Measurements from ENCODE around the gene RNASE8. TPM values are rescaled to one million over a fixed set of nuclear protein-coding genes. Genes with fewer than 3 reads are reported as not detected.

RNASE8 gene
- total and polyA plus RNA-seq, 7 donors, result not detected

- intact Hi-C loops (cut with DNase I), result loop anchor here (10.0 kb wide), 1 partner anchor 55 kb away; no protein-coding TSS in a partner anchor
- Histone ChIP-seq H3K4me1 (peaks cover 0 to 9% (median 4%) of the 10 kb centered on the region in 4 donors), H3K36me3 (no peaks in the 10 kb centered on the region), H3K9me3 (no peaks in the 10 kb centered on the region), H3K4me3 (no peak overlapping the region), H3K27ac (peak overlapping the region in 1 of 4 donors; percentile 7), H3K27me3 (no peaks in the 10 kb centered on the region)
- TF ChIP-seq EP300 (IDR thresholded peaks at IDR 0.05) (no peak), POLR2AphosphoS5 (IDR thresholded peaks at IDR 0.05) (no peak), POLR2A (IDR thresholded peaks at IDR 0.05) (no peak), CTCF (IDR thresholded peaks at IDR 0.05) (no peak)
- no peak for DNase-seq
- WGBS, 2 donors, result 47 to 68% methylated on average over 8 of the region's 8 CpGs
Observed at GRCh38 chr14:21059842-21060613, 2.4 kb downstream of the RNASE8 start.

- Histone ChIP-seq H3K27ac (peak overlapping the region in 1 of 4 donors; percentile 7), H3K9me3 (no peaks in the 10 kb centered on the region), H3K4me1 (peaks cover 0 to 9% (median 4%) of the 10 kb centered on the region in 4 donors), H3K4me3 (no peak overlapping the region), H3K27me3 (no peaks in the 10 kb centered on the region), H3K36me3 (no peaks in the 10 kb centered on the region)
- intact Hi-C loops (cut with DNase I), result no loop called here
- DNase-seq, result no peak
- 32 to 71% methylated on average over 13 of the region's 13 CpGs for WGBS, 2 donors
- TF ChIP-seq EP300 (IDR thresholded peaks at IDR 0.05) (no peak), POLR2A (IDR thresholded peaks at IDR 0.05) (no peak), CTCF (IDR thresholded peaks at IDR 0.05) (no peak), POLR2AphosphoS5 (IDR thresholded peaks at IDR 0.05) (no peak)
Observed at GRCh38 chr14:21060614-21061346, 3.2 kb downstream of the RNASE8 start.

GRCh38 chr14:21061347-21061668 is 3.7 kb downstream of the RNASE8 start:
- intact Hi-C loops (cut with DNase I), result no loop called here
- H3K27me3 ChIP-seq, result no peaks in the 10 kb centered on the region
- TF ChIP-seq POLR2AphosphoS5 (IDR thresholded peaks at IDR 0.05) (no peak), EP300 (IDR thresholded peaks at IDR 0.05) (no peak), CTCF (IDR thresholded peaks at IDR 0.05) (no peak), POLR2A (IDR thresholded peaks at IDR 0.05) (no peak)
- H3K27ac ChIP-seq, result no peak overlapping the region
- no peak for DNase-seq
- no peak overlapping the region for H3K4me3 ChIP-seq
- peaks cover 0 to 9% (median 4%) of the 10 kb centered on the region in 4 donors for H3K4me1 ChIP-seq
- no peaks in the 10 kb centered on the region for H3K9me3 ChIP-seq
- 50 to 73% methylated on average over 3 of the region's 3 CpGs for WGBS, 2 donors
- no peaks in the 10 kb centered on the region for H3K36me3 ChIP-seq

GRCh38 chr14:21063479-21063878 is 5.9 kb downstream of the RNASE8 start:
- Histone ChIP-seq H3K27me3 (no peaks in the 10 kb centered on the region), H3K4me1 (peaks cover 0 to 13% (median 4%) of the 10 kb centered on the region in 4 donors), H3K9me3 (no peaks in the 10 kb centered on the region), H3K4me3 (no peak overlapping the region), H3K27ac (peak overlapping the region in 1 of 4 donors; percentile 13), H3K36me3 (no peaks in the 10 kb centered on the region)
- intact Hi-C loops (cut with DNase I), result no loop called here
- WGBS, 2 donors, result 81 to 84% methylated on average over 3 of the region's 3 CpGs
- no peak for DNase-seq
- no peak for TF ChIP-seq POLR2AphosphoS5 (IDR thresholded peaks at IDR 0.05)

- TF ChIP-seq POLR2AphosphoS5 (IDR thresholded peaks at IDR 0.05) (no peak), EP300 (IDR thresholded peaks at IDR 0.05) (no peak), CTCF (IDR thresholded peaks at IDR 0.05) (no peak), POLR2A (IDR thresholded peaks at IDR 0.05) (no peak)
- Histone ChIP-seq H3K36me3 (no peaks in the 10 kb centered on the region), H3K27me3 (no peaks in the 10 kb centered on the region), H3K9me3 (no peaks in the 10 kb centered on the region), H3K4me3 (no peak overlapping the region), H3K27ac (no peak overlapping the region), H3K4me1 (peaks cover 0 to 35% (median 31%) of the 10 kb centered on the region in 4 donors)
- no peak for DNase-seq
- WGBS, 2 donors, result 51 to 71% methylated on average over 7 of the region's 7 CpGs
- intact Hi-C loops (cut with DNase I), result no loop called here
Observed at GRCh38 chr14:21066882-21067502, 9.4 kb downstream of the RNASE8 start.

Measured in sigmoid colon (tissue), 7 donors.